NOMO-1 (cell line): ENCODE results near the gene SNCAIP.
"Not testable (repeated sequence)": the region's sequence is repeated elsewhere in the genome, so short reads cannot be mapped to it uniquely, and the experiment has no call there.

Experiments
- DNase-seq, 2 experiments: peaks; one replicate each; lab custom pipeline; 2025; ENCODE audit not compliant: unreplicated experiment in 2 of 2; lab: John Stamatoyannopoulos, UW

The SNCAIP gene

DNA sequence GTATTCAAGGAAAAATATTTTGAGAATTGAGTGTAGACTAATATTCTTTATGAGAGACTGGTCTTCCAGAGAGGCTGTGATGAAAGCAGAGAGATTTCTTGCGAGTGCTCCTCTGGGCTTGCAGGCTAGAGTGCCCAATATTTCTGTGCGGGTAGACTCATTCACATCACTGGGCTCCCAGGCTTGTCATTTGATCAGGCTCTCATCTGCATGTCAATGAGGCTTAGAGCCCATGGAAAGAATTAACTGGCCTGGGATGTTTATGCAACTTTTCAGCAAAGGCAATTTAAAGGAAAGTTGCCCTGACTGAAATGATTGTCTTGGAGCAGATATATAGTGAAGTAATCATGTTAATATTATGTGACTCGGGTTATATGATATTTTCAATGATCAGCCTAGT, 42.3 kb downstream of the SNCAIP start:
- DNase-seq = no peak

DNA sequence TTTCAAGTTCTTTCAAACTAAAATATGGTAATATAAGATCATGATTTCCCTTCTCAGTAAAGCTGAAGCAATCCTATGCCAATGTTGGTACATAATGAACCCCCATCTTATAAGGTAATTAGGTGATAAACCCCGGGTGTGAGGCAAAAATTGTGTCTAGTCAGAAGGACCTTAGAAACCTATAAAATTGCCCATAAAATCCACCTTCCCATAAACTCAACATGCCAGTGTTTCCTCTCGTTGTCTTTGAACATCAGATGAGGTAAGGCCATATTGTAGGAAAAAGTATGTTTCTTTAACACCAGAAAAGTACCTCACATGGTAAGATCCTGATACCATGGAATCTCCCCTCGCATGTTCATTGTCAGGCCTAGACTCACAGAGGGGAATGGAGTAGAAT, 43.3 kb downstream of the SNCAIP start:
- no peak for DNase-seq

DNA sequence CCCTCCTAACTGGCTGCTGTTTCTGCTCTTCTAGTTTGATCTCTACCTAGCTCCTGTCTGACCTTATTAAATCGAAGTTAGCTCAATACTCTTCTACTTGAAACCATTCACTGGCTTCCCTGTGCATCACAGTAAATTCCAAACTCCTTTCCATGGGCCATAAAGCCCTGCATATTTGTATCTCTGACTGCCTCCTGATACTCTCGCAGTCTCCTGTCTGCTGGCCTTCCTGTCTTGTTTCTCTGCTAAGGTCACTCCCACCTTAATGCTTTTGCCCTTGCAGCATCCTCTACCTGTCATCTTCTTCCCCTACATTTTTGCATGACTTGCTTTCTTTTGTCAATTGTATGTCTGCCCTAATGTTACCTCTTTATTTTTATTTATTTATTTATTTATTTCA, 44.8 kb downstream of the SNCAIP start:
- no peak for DNase-seq

DNA sequence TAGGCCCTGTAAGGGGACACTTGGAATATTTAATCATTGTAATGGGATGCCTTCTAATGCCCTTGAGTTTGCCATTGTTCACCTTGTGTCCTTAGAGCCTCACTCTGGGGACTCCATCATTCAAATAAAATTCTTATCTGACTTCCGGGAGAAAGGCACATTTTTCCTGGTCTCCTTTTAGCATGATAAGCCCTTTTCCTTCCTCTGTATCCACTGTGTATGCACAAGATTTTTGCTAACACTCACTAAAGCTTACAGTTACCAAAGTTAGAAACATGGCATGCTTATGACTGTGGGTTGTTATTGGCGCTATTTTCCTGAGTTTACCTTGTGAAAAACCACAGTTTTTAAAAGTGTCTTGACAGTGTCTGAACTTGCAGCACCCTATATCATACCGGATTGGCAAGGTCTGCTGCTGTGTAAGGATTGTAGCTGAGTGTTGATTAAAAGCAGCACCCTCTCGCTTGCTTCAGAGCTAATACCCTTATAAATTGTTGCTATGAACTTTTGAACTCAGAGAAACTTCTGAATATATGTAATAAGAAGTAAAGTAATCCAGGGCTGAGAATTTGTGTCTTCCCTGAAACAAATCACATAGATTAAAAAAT, 46.4 kb downstream of the SNCAIP start:
- DNase-seq = no peak

DNA sequence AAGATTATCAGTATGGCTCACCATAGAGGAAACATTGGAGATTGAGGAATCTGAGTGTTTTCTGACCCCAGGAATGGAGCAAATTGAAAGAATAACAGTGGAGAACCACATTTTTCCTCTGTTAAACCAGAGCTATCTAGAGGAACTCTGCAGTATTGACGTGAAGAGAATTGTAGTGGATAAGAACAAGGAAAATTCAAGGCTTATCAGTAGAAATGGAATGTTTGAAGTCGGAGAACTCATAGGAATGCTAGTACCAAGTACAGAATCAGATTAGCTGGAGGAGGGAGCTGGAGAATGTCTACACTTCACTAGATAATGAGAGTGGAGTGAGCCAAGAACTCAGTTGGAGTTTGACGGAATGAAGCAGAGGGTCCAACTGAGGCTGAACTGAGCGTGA, 50.3 kb downstream of the SNCAIP start:
- DNase-seq = no peak

DNA sequence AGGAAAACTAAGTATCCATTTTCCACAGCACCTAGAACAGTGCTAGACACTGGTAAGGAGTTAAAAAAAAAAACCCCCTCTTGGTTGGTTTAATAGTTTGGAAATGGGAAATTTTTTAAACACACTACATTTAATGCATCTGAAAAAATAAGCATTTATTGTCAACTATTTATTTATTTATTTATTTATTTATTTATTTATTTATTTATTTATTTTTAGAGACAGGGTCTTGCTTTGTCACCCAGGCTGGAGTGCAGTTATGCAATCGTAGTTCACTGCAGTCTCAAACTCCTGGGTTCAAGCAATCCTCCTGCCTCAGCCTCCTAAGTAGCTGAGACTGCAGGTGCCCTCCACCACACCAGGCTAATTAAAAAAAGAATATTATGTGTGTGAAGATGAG, 51.6 kb downstream of the SNCAIP start:
- no peak for DNase-seq

DNA sequence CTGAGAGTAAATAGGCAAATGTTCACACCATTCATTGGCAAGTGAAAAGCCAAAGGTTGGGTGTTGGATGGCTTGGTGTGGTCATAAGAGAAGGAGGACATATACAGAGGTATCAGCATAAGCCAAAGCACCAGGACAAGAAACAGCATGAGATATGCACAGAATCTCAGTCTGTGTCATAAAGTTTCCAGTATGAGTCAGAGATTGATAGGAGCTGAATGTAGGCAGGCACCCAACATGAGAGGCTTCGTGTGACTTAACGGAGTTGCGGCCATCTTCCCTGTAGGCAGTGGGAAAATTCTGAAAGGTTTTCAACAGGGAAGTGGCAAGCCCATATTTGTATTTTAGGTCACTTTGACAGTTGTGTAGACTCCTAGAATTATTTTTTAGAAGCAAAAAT, 54.5 kb downstream of the SNCAIP start:
- no peak for DNase-seq

DNA sequence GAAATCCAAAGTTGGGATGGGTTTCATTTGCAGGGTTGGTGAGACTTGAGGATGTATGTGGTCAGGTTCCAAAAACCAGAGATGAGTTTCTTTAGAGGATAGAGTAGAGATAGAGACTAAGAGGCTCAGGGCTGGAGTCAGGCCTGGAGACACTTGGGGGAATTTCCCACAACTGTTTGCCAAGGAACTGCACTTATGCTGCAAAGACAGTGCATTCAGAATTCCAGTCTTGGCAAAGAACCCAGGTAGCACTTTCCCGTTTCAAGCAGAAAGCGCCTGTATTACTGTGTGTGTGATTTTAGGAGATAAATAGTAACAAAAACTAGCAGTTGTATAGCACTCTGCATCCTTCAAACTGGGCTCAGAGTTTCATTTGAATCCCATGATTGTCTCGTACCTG, 55.4 kb downstream of the SNCAIP start:
- DNase-seq = no peak

DNA sequence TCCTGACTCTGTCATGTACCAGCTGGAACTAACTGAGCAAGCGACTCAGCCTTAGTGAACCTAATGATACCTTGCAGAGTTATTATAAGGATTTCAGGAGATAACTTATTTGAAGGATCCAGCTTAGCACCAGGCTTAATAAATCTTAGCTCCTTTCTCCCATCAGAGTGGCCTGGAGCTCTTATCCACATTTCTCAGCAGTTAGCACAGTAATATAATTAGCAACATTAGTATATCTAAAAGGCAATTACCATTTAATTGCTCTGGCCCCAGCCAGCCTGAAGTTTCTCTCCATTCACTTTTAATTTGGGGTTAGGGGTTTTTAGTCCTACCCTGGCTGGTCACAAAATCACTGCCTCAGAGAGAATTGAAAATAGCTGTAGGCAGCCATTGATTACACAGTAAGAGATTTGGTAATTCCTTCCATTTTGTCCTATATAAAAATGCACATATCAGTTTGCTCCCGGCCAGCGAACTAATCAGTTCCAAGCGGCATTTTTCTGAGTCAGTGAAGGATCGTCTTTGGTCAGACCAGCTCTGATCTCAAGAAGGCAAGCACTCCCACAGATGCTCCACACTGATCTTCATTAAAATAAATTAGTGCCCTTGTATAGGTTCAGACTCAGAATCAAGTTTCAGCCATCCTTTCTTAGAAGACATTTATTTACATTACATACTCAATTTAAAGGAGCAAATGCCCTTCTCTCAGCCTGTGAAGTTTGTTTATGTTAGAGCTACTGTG, 56.6 kb downstream of the SNCAIP start:
- no peak for DNase-seq

DNA sequence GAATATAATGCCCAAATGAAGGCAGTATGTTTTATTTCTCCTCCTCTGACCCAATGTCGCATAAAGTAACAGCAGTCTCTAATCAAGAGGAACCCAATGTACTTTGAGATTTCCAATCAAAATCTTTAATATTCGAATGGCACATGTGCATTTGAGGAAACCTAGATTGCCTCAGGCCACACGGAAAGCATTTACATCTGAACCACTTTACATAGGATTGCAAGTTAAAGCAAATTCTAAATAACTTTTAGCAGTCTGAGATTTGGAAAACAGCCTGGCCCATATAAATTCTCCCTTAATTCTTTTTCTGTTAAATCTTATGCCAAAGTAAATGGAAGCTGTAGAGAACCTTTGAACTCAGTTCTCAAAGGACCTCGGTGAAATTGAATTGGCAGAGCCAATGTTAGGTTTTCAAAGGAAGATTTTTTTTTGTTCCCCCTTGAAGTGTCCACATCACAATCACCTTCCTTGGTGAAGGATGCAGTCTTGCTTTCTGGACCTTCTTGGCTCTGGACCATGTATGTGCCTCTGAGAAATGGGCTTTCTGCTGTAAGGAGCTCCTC, 57.3 kb downstream of the SNCAIP start:
- DNase-seq = no peak

DNA sequence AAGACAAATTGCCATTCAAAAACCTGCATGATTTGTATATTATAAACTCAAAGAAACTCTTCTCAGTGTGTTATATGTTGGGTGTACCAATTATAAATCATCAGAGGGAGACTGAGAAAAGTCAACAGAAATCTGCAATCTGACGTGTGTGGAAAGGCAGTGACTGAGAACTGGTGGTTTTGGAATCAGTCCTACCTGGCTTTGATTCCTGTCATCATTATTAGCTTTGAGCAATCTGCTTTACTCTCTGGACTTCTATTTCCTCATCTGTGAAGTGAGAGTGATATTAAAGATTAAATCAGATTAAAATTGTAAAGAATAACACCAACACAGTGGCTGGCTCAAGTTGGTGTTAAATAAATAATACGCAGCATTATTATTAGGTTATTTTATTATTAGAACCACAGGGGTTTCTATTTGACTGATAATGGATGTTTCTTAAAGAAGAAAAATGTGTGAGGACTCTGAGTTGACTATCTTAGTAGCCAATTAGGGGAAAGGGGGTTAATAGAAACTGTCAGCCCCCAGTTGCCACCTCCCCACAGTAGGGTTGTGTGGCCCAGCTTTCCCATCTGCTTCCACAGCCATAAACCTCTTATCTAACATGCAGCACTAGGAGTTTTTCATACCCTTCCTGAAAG, 59.6 kb downstream of the SNCAIP start:
- no peak for DNase-seq

DNA sequence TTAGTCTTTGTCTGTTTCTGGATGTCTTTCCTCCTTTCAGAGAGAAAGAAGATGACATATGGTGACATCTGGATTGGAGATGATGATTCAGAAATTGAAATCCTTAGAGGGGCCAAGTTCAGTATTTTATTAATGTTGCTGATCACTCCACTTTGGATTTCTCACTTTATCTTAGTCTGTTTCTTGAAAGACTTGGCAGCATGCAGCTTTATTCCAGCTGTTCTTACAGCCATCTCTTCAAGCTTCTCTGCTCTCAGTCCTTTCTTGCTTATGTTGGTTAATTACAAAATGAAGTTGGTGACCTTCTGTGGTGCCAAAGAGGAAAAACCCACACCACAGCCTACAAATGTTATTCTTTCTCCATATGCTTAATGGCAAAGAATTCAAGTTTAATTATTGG, 62.1 kb downstream of the SNCAIP start:
- DNase-seq = no peak

DNA sequence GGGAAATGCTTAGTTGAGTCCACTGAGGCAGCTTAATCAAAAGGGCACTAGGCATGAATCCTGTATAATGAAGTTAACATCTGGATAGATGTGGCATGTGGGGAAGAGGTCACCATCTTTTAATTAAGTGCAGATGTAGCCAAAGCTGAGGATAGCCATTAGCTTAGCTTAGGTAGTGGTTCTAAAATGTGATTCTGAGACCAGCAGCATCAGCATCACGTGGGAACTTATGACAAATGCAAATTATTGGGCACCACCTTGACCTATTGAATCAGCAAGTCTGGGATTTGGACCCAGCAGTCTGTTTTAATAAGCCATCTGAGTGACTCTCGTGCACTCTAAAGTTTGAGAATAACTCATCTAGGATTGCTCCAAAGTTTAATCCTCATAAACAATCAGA, 63.8 kb downstream of the SNCAIP start:
- DNase-seq = no peak

DNA sequence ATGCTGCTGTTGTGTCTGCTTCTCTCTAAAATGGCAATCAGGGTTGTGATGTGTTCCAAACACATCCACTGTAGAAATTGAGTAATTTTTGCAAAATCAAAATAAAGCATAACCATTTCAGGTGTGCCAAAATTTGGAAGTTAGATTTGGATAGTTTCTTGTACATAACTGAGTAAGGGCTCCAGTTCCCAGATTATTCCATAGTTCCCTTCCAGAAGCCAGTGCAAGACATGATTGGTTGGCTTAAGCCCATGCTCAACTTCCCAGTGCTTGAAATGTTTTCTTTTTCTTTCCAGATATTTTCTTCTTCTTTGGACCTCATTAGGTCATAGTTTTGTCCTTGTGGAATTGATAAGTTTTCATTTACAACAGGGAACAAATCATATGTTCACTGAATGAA, 64.2 kb downstream of the SNCAIP start:
- no peak for DNase-seq

DNA sequence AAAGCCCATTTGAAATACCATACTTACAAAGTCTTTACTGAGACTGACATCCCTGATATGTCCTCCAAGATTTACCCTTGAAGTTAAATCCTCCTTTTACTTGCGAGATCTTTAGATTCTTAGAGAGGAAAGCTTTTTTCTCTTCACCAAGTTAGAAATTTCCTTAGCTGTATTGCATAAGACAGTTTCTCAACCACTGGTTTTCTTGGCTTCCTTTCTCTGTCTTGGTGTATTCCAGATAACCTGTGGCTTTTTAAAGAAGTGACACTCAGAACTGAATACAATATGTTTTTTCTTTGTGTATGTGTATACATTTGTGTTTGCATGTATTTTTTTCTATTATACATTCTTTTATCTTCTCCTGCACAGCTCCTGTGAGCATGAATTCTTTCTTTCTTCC, 65.0 kb downstream of the SNCAIP start:
- peak; percentile 19 to 65 for DNase-seq

DNA sequence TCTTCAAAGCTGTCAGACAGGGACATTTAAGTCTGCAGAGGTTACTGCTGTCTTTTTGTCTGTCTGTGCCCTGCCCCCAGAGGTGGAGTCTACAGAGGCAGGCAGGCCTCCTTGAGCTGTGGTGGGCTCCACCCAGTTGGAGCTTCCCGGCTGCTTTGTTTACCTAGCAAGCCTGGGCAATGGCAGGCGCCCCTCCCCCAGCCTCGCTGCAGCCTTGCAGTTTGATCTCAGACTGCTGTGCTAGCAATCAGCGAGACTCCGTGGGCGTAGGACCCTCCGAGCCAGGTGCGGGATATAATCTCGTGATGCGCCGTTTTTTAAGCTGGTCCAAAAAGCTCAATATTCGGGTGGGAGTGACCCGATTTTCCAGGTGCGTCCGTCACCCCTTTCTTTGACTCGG, 70.9 kb downstream of the SNCAIP start:
- DNase-seq = not testable (repeated sequence)

DNA sequence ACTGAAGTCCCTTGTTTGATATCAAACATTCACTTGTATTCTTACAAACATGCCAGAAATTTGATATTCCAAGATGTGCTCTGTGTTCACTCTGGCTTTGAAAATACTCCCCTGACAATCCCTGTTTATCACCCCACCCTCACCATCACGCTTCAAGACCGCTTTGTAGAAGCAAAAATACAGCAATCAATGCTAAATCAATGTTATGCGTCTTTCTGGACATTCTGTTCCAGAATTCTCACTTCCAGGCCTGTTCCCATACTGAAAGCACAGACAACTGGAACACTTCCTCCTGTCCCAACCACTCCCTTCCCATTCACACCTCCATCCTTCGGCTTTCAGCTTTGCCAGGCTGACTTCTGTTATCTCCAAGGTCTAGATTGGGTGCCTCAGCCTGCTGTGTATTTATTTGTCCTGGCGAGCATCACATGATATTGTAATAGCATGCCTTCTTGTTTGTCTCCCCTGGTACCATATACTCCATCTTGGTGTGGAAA, 72.8 kb downstream of the SNCAIP start:
- DNase-seq = no peak

DNA sequence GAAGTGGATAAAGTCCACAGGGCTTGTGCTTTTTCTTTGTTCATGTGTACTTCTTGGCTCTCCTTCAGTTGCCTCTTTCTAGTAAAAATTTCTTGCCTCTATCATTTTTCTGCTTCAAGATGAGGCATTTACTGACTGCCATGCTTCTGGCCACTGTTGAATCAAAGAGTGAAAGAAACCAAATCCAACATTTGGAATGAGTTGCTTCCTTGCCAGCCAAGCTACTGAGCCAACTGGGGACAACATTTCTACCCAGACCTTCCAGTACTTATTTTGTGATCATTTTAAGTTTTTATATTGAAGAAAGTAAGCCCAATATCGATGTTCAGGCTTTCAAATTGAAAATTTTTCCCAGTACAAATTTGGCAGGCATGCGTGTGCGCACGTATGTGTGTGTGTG, 73.2 kb downstream of the SNCAIP start:
- DNase-seq = no peak

DNA sequence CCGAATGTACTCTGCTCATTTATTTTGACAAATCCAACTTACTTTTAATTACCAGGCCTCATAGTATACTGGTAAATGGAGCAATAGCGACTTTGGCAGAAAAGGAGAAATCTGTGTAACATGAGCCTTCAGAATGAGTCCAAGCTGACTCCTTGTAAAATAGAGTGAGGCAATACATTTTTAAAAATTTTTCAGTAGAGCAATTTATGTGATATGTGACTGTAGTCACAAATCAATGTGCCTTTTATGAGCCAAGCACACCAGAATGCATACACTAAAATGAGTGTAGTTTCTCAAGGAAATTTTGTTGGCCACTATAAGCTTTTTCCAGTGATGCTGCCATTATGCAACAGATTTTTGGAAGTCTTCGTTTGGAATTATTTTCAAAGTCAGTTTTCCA, 73.8 kb downstream of the SNCAIP start:
- DNase-seq = no peak

DNA sequence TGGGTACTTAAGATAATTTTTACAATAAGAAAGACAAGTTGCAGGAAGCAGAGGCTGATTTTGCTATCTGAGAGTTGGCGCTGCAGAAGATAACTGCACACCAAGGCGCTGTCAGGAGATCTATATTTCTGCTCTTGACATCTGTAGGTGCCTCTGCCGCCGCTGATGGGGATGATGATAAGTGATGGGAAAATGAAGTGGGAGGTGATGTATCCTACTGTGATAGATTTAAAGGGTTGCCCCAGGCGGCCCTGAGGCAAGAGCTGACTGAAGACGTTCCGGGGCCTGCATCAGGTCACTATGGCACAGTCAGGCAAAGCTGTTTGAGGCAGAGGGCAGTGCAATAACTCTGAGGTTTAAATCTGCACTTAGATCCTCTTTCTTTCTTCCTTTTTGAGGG, 78.1 kb downstream of the SNCAIP start:
- DNase-seq = peak in 1 of 2 experiments; percentile 9

DNA sequence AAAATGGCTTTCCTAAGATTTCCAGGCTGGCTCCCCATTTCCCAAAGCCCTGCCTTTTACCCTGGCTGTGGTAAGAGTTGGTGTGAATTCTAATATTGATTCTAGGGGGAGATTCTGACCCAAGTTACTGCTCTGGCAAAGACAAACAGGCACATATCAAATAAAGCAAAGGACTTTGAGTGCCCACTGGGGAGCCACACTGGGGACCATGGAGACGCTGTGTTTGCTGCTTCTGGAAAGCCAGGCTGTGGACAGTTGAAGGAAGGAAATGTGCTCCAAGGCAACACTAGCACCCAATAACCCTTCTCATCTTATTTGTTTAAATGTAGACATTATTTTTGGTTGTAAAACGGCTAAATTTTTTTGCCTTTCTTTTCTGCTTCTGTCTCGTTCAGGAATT, 78.7 kb downstream of the SNCAIP start:
- no peak for DNase-seq

DNA sequence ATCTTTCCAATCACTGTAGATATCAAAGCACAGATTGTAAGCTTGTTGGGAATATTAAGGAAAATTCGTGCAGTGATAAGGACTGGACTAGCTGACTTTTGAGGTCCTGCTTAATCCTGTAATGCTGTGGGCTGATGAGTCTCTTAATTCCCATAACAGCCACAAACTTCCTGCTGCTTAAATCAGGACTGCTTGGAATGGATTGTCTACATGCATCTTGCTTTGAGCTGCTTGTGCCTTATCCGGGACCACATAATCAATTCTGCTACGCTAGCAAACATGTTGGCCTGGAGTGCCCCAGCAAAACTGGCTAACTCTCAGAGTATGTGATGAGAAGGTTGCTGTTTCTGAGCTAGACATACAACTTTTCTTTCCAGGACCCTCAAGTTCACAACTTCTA, 79.6 kb downstream of the SNCAIP start:
- no peak for DNase-seq
